ENCODE data around the gene F2RL1.
"Not testable (repeated sequence)": the region's sequence is repeated elsewhere in the genome, so short reads cannot be mapped to it uniquely, and the experiment has no call there.

Gene F2RL1

DNA sequence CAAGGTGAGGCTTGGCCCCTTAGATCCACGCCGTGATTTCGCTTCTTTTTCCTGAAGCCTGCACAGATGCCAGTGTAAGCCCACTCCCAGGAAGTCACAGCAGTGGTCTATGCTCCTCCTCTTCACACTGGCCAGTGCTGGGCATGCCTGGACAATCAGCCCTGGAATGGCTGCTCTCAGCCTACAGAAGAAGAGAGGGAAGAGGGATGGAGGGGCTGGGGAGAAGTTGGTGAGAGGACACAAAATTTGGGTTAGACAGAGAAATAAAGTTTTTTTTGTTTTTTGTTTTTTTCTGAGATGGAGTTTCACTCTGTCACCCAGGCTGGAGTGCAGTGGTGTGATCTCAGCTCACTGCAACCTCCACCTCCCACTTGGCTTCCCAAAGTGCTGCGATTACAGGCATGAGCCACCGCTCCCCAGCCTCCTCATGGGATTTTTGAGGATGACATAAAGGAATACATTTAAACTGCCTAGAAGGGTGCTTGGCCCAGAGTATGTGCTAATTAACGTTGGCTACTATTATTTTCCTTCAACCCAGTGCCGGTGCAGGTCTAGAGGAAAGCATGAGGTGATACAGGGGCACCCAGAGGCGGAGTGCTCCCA is 31.8 kb downstream of the F2RL1 start:
- DNase-seq (ENCODE audit: low spot score), result no peak

DNA sequence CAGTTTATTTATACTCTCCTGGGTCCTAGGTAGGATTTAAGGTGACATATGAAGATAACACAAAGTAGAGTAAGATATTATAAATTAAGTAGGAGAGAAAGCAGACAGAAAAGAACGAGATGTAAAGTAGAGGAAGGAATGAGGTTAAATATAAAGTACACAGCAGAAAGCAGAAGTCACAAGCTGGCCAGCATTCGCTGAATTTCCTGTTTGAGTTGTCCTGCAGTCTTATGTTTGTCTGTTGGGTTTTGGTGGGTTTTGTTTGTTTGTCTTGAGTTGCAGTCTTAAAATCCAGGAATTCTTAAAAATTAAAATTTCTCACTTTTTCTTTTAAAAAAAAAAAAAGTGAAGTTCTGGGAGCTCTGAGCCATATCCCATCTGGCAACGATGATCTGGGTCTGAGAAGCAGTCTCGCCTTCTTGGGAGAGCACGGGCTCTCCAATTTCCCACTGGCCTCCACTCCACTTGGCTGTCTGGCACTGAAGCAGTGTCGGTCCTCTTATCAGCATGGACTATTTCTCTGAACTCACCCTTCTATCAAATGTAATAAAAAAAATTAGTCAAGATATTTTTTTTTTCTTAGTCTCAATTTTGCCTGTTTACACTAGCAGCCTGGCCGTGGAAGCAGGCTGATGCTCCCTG is 33.0 kb downstream of the F2RL1 start:
- no peak for DNase-seq (ENCODE audit: low spot score)

DNA sequence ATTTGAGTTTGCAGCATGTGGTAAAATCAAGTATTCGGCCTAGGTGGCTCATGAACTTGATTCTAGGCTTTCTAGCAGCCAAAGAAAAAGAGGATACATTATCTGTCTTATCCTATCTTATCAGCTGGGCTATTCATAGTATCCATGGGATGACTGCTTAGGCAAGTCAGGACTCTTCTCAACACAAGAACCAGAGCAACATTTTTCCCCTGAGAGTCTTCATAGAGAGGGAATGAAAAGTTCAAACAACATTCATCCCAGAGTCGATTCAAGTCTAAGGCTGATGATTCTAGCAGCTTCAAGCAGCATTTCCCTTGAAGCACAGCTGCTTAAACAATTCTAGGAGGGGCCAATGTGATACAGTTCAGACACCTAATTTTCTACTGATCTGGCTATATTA is 33.9 kb downstream of the F2RL1 start:
- DNase-seq (ENCODE audit: low spot score), result no peak

DNA sequence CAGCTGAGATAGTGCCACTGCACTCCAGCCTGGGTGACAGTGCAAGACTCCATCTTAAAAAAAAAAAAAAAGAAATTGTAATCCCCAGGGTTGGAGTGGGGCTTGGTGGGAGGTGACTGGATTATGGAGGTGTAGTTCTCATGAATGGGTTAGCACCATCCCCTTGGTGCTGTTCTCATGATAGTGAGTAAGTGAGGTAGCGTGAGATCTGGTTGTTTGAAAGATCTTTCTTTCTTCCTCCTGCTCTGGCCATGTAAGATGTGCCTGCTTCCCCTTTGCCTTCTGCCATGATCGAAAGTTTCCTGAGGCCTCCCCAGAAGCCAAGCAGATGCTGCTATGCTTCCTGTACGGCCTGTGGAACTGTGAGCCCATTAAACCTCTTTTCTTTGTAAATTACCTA is 34.9 kb downstream of the F2RL1 start:
- DNase-seq (ENCODE audit: low spot score), result not testable (repeated sequence)

DNA sequence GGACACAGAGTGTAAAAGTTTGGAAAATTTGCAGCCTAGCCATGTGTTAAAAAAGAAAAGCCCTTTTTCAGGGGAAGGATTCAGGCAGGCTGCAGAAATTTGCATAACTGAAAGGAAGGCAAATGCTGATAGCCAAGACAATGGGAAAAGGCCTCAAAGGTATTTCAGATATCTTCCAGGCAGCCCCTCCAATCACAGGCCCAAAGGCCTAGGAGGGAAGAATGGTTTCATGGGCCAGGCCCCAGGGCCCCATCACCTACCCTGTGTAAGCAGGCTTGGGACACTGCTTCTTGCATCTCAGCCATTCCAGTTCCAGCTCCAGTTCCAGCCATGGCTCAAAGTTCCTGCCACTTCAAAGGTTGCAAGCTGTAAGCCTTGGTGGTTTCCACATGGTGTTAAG is 35.8 kb downstream of the F2RL1 start:
- DNase-seq (ENCODE audit: low spot score), result no peak

DNA sequence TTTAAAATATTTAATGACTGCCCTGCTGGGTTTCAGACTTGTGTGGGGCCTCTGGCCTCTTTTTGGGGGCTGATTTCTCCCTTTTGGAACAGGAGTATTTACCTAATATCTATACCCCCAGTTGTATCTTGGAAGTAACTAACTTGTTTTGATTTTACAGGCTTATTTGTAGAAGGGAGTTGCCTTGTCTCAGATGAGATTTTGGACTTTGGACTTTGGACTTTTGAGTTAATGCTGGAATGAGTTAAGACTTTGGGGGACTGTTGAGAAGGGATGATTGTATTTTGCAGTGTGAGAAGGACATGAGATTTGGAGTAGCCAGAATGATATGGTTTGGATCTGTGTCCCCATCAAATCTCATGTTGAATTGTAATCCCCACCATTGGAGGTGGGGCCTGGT is 36.7 kb downstream of the F2RL1 start:
- not testable (repeated sequence) for DNase-seq (ENCODE audit: low spot score)

DNA sequence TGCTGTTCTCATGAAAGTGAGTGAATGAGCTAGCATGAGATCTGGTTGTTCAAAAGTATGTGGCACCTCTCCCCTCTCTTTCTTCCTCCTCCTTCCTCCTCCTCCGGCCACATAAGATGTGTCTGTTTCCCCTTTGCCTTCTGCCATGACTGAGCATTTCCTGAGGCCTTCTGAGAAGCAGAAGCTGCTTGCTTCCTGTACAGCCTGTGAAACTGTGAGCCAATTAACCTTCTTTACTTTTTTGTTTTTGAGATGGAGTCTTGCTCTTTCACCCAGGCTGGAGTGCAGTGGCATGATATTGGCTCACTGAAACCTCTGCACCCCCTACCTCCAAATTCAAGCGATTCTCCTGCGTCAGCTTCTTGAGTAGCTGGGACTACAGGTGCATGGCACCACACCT is 37.1 kb downstream of the F2RL1 start:
- DNase-seq (ENCODE audit: low spot score), result no peak

DNA sequence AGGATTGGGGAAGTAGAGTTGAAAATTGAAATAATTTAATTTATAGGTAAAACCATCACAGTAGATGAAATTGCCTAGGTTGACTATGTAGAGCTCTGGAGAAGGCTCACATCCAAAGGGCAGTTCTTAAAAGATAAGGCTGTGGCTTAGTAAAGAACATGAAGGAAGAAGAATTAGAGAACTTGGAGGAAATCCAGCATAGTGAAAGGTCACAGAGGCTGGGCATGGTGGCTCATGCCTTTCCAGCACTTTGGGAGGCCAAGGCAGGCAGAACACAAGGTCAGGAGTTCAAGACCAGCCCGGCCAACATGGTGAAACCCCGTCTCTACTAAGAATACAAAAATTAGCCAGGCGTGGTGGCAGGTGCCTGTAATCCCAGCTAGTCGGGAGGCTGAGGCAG is 38.0 kb downstream of the F2RL1 start:
- not testable (repeated sequence) for DNase-seq (ENCODE audit: low spot score)

DNA sequence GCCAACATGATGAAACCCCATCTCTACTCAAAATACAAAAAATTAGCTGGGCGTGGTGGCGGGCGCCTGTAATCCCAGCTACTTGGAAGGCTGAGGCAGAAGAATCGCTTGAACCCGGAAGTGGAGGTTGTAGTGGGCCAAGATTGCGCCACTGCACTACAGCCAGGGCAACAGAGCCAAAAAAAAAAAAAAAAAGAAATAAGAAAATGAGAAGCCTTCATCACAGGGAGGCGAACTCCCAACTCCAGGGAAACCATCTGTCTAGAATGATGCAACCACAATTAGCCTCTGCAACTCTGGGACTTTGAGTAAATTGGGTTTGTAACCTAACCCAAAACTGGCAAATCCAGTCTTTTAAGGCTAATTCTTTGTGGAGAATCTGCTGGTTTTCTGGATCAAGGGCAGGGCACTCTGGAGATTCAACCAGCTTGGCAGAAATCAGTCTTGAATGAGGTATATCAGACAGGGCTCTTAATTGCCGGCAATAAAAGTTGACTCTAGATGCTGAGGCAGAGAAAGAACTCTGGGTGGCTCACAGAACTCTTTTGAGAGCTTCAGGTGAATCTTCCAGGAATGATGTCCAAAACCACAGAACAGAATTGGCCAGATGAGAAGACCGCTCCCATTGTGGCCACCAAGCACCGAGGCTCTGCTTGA is 40.9 kb downstream of the F2RL1 start:
- DNase-seq (ENCODE audit: low spot score), result no peak

DNA sequence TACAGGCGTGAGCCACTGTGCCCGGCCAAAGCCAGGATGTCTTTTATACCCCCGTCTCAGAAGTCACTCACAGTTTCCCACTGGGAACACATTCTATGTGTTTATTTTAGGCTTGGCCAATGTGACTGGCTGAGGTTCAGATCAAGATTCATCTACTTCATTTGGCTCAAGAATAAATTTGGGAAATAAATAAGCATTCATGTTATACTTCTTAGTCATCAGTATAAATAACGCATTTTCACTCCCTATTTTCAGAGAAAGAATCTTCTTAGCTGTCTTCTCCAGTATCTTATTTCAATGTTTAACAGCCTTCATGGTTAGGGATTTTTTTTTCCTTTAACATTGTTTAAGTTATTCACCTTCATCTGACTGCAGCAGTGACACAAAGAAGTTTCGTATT is 42.8 kb downstream of the F2RL1 start:
- no peak for DNase-seq (ENCODE audit: low spot score)

DNA sequence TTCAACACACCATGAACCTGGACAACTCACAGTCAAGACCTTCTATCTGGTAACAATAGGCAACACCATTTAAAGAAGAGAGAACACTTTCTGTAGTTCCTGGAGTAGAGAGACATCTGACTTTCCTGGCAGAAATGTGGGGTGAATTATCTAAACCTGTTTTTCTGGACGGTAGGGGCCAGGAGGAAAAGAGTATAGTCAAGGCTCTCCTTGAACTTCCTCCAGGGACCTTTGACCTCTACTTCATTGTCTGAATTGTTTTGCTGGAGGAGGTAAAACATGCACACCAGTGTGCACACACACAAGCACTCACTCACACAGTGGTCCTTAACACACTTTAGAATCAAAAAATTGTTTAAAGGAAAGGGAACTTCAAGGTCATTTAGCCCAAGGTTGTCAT is 44.2 kb downstream of the F2RL1 start:
- no peak for DNase-seq (ENCODE audit: low spot score)

DNA sequence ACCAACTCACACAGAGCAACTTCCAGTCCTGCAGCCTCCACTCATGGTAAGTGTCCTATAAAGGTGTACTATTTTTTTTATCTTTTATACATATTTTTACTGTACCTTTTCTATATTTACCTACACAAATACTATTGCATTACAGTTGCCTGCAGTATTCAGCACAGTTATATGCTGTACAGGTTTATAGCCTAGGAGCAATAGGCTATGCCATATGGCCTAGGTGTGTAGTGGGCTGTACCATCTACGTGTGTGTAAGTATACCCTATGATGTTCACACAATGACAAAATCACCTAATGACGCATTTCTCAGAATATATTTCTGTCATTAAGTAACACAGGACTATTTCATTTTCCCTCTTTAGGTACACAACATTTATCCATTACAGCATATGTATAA is 47.7 kb downstream of the F2RL1 start:
- DNase-seq (ENCODE audit: low spot score), result no peak

DNA sequence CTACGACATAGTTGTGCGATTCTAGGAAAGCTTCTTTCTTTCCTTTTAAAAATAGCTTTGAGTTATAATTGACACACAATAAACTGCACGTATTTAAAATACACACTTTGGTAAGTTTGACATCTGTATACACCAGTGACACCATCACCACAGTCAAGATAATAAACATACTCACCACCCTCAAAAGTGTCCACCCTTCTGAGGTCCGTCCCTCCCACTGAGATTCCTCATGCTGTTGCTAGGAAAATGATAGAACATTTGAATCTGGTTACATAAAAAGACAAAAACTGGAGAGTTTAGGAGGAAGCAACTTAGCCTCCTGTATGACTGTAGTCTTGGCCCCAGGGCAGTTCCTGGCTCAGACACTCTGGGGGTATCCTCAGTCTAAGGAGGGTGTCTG is 48.2 kb downstream of the F2RL1 start:
- no peak for DNase-seq (ENCODE audit: low spot score)

DNA sequence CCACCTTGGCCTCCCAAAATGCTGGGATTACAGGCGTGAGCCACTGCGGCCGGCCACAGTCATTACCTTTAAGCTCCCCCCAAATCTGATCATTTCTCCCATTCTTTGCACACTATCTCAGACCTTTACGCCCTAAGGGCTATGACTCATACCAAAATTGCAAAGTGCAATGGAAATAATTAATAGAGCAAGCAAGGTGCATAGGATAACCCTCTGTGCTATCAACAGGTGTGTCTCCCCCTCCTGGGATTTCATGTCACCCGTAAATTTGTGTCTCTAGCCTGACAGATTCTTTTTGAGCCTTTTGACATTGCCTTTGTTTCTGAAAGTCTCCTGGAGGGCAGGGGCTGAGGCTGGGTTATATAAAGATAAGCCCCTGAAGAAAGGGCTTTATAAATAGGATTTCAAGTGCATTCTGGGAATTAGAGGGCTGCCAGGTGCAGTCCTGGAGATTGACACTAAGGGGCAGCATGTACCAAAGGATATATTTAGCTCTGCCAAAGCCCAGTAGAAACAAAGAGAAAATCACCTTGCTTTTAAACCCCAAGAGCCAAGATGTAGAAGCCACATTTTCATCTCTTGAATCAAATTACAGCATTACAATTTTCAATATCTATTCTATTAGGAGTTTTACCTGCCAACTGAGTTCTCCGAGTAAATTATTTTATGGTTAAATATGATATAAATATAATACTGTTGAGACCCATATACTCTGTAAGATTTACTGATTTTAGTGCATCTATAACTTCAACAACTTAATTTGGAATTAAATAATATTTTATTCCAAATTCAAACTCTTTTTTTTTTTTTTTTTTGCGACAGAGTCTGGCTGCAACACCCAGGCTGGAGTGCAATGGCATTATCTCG is 49.2 kb downstream of the F2RL1 start:
- peak; percentile 72 for DNase-seq (ENCODE audit: low spot score)

DNA sequence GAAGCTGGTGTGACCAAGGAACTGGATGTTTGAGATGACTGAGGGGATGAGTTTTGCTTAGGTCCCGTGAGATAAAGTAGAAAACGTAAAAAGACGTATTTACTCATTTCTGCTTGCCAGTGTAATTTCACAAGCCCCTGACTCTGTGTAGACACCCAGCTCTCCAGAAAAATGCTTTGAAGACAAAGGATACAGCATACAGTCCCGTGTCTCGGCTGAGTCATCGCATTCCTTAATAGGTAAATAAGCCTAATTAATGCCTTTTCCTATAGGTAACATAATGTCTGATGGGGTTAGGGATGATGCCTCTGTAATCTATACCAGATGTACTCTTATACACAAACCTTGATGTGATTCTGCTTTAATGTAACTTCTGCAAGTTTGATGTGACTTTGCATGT is 51.2 kb downstream of the F2RL1 start:
- no peak for DNase-seq (ENCODE audit: low spot score)

DNA sequence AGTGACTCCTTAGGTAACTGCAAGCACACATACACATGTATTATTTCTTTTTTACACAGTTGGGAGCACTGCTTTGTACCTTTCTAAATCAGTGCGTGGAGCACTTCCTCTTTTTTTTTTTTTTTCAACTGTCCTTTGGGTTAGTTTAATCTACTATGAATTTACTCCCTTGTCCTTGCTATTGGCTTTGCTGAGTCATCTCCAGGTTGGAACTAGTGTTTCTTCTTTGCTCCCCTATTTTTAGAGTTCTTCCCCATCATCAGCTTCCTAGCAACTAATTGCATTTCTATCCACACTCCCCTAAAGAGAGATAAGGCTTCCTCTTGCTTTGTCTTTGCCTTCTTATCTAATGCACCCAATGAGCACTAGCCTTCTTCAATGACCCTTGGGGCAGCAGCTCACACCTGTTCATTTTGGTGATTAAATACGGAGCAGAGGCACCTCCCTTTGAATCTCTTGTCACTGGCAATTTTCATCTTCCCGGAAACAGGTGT is 55.3 kb downstream of the F2RL1 start:
- no peak for DNase-seq (ENCODE audit: low spot score)
